Measurements from ENCODE around the gene TSN.
"Not testable (repeated sequence)": the region's sequence is repeated elsewhere in the genome, so short reads cannot be mapped to it uniquely, and the experiment has no call there.

- TF ChIP-seq CTCF, EZH2 (IDR thresholded peaks at IDR 0.05): not testable (repeated sequence)
Observed at GRCh38 chr2:121807771-121808170, 52.3 kb downstream of the TSN start.

Data from neural progenitor cell (in vitro differentiated cells).